Thyroid gland (tissue), 4 donors: ENCODE data around the gene SH2D6.

Experiments used
- CTCF ChIP-seq, 6 experiments: fragments of 200-600 bp in 3 of 6; fragments of 450-650 bp in 3 of 6; sonication (generic) in 3 of 6; IDR thresholded peaks; one replicate each; pipeline ENCODE4 v1.5.1; 2016 to 2019; ENCODE audit warnings: antibody characterized with exemption in 6 of 6, mild to moderate bottlenecking in 2 of 6, inconsistent platforms in 1 of 6, moderate library complexity in 1 of 6
- POLR2A ChIP-seq, 2 donors: fragments of 450-650 bp; IDR thresholded peaks; one replicate each; pipeline ENCODE4 v1.6.1; 2017; ENCODE audit warnings: antibody characterized with exemption in 2 of 2, mild to moderate bottlenecking in 2 of 2, moderate library complexity in 1 of 2

GRCh38 chr2:85459771-85460170 lies 41.3 kb downstream of the SH2D6 start:
- TF ChIP-seq CTCF (IDR thresholded peaks at IDR 0.05), result no peak
- no peak for TF ChIP-seq POLR2A (IDR thresholded peaks at IDR 0.05)
